Measurements from ENCODE around the gene DNAJC13. TPM values are rescaled to one million over a fixed set of nuclear protein-coding genes. Genes with fewer than 3 reads are reported as not detected.

Gene DNAJC13
- total and polyA plus RNA-seq, 9 donors, result 10.3 to 39.9 (median 30.1) TPM

DNA sequence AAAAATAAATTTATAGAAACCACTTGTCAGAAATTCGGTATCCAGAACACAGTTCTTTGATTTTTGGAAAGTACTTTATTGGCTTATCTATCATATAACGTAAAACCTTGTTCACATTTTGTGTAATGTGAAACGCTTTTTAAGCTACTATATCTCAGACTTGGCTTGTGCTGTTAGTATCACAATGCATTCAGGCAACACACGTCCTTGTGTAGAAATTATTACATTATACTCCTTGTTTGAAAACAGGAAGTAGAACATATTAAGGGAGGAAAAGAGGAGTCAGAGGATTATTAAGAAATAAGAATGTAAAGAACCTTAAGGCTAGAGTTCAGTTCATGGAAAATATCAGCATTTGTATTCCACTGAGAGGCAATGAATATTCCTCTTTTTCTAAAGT lies 1.6 kb downstream of the DNAJC13 start:
- TF ChIP-seq, protein P1, sequence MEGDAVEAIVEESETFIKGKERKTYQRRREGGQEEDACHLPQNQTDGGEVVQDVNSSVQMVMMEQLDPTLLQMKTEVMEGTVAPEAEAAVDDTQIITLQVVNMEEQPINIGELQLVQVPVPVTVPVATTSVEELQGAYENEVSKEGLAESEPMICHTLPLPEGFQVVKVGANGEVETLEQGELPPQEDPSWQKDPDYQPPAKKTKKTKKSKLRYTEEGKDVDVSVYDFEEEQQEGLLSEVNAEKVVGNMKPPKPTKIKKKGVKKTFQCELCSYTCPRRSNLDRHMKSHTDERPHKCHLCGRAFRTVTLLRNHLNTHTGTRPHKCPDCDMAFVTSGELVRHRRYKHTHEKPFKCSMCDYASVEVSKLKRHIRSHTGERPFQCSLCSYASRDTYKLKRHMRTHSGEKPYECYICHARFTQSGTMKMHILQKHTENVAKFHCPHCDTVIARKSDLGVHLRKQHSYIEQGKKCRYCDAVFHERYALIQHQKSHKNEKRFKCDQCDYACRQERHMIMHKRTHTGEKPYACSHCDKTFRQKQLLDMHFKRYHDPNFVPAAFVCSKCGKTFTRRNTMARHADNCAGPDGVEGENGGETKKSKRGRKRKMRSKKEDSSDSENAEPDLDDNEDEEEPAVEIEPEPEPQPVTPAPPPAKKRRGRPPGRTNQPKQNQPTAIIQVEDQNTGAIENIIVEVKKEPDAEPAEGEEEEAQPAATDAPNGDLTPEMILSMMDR (IDR thresholded peaks at IDR 0.05), result no peak
- no peak for TF ChIP-seq POLR2A (IDR thresholded peaks at IDR 0.05)
- TF ChIP-seq EP300 (IDR thresholded peaks at IDR 0.05), result no peak
- WGBS, 3 donors, result 20 to 24% (median 20%) methylated on average over 4 of the region's 4 CpGs
- intact Hi-C loops (cut with DNase I), result no loop called here
- H3K27ac ChIP-seq, result no peak overlapping the region
- no peaks in the 10 kb centered on the region for H3K27me3 ChIP-seq
- H3K4me3 ChIP-seq, result peak overlapping the region; percentile 86
- H3K4me1 ChIP-seq (ENCODE audit: insufficient read depth), result no peaks in the 10 kb centered on the region
- no peaks in the 10 kb centered on the region for H3K9me3 ChIP-seq
- no peak for DNase-seq
- H3K36me3 ChIP-seq, result no peaks in the 10 kb centered on the region

DNA sequence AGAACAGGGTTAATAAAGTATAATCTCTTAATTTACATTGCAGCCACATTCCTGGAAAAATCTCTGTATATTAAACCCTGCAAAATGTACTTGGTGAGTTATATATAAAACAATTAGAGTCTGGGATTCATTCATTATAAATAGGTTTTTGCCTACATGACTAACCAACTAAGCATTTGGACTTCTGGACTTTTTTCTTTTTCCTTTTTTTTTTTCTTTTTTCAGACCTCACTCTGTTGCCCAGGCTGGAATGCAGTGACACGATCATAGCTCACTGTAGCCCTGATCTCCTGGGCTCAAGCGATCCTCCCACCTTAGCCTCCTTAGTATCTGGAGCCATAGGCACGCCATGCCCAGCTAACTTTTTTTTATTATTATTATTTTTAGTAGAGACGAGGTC lies 4.5 kb downstream of the DNAJC13 start:
- Histone ChIP-seq H3K27ac (no peak overlapping the region), H3K27me3 (no peaks in the 10 kb centered on the region), H3K9me3 (no peaks in the 10 kb centered on the region), H3K36me3 (no peaks in the 10 kb centered on the region), H3K4me3 (no peak overlapping the region), H3K4me1 (ENCODE audit: insufficient read depth) (peaks cover 1% of the 10 kb centered on the region)
- intact Hi-C loops (cut with DNase I), result no loop called here
- TF ChIP-seq, protein P1 (IDR thresholded peaks at IDR 0.05), result no peak
- TF ChIP-seq EP300 (IDR thresholded peaks at IDR 0.05) (no peak), POLR2A (IDR thresholded peaks at IDR 0.05) (no peak)
- 74 to 84% (median 81%) methylated on average over 4 of the region's 4 CpGs for WGBS, 3 donors
- no peak for DNase-seq

DNA sequence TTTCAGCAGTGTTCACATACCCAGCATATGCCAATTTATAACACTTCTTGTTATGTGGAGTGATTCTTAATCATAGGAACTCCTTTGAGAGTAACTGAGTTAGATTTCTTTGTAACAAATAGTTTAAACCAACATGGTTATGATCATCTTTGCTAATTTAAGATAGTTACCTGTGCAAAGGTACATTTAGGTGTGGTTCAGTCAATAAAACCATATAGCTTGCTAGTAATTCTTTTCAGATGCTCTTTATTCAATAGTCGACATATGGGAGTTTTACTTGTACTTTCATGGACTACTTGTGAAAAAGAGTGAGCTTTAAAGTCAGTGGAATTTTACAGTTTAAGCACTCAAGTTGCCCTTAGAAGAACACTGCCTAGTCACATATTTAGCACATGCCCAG lies 5.2 kb downstream of the DNAJC13 start:
- DNase-seq, result no peak
- H3K9me3 ChIP-seq, result no peaks in the 10 kb centered on the region
- no peak overlapping the region for H3K27ac ChIP-seq
- intact Hi-C loops (cut with DNase I), result no loop called here
- H3K4me1 ChIP-seq (ENCODE audit: insufficient read depth), result peaks cover 1% of the 10 kb centered on the region
- TF ChIP-seq EP300 (IDR thresholded peaks at IDR 0.05), result no peak
- TF ChIP-seq, protein P1 (IDR thresholded peaks at IDR 0.05), result no peak
- TF ChIP-seq POLR2A (IDR thresholded peaks at IDR 0.05), result no peak
- WGBS, 3 donors, result 89 to 100% (median 89%) methylated on average over 1 of the region's 1 CpG
- H3K27me3 ChIP-seq, result no peaks in the 10 kb centered on the region
- H3K4me3 ChIP-seq, result no peak overlapping the region
- no peaks in the 10 kb centered on the region for H3K36me3 ChIP-seq

DNA sequence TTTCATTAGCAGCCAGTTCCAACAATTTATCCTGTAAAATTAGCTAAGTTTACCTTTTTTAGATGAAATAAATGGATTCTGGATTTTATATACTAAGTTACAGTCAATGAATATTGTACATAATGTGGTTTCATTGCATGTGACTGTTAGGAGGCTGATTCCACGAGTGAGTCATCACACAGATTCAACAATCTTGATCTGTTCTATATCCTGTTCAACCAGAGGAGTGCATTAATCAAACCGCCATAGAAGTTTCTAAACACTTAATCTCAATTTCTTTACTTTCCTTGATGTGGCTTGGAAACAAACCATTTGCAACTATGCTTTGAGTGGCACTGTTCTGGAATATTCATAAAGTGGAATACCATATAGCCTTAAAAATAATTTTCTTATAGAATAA lies 15.3 kb downstream of the DNAJC13 start:
- 73 to 79% (median 78%) methylated on average over 2 of the region's 2 CpGs for WGBS, 3 donors
- intact Hi-C loops (cut with DNase I), result no loop called here
- no peak for DNase-seq
- H3K27ac ChIP-seq, result no peak overlapping the region
- H3K4me1 ChIP-seq (ENCODE audit: insufficient read depth), result no peaks in the 10 kb centered on the region
- H3K9me3 ChIP-seq, result no peaks in the 10 kb centered on the region
- H3K4me3 ChIP-seq, result no peak overlapping the region
- H3K36me3 ChIP-seq, result no peaks in the 10 kb centered on the region
- H3K27me3 ChIP-seq, result no peaks in the 10 kb centered on the region
- TF ChIP-seq, protein P1 (IDR thresholded peaks at IDR 0.05), result no peak
- TF ChIP-seq EP300 (IDR thresholded peaks at IDR 0.05) (no peak), POLR2A (IDR thresholded peaks at IDR 0.05) (no peak)

DNA sequence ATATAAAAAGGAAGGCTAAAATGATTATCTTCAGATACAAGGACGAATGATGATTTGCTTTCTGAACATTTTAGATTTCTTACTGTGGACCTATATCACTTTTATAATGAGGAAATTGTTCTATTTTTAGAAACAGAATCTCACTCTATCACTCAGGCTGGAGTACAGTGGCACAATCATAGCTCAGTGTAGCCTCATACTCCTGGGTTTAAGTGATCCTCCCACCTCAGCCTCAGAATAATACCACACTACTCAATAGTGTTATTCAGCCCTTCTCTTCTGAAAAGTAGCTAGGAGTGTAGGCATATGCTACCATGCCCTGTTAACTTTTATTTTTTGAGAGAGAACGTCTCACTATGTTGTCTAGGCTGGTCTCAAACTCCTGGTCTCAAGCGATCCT lies 15.8 kb downstream of the DNAJC13 start:
- no peak for DNase-seq
- TF ChIP-seq EP300 (IDR thresholded peaks at IDR 0.05) (no peak), POLR2A (IDR thresholded peaks at IDR 0.05) (no peak)
- TF ChIP-seq, protein P1 (IDR thresholded peaks at IDR 0.05), result no peak

More for the DNA sequence above, 15.8 kb downstream of the DNAJC13 start:
- Histone ChIP-seq H3K4me3 (no peak overlapping the region), H3K36me3 (no peaks in the 10 kb centered on the region), H3K27ac (no peak overlapping the region), H3K27me3 (no peaks in the 10 kb centered on the region), H3K9me3 (no peaks in the 10 kb centered on the region), H3K4me1 (ENCODE audit: insufficient read depth) (no peaks in the 10 kb centered on the region)
- WGBS, 3 donors, result 92 to 97% (median 94%) methylated on average over 3 of the region's 3 CpGs
- intact Hi-C loops (cut with DNase I), result no loop called here
